K562 (cell line): ENCODE data around the gene AP1G1. TPM values are rescaled to one million over a fixed set of nuclear protein-coding genes. Genes with fewer than 3 reads are reported as not detected.

Experiments used
- KAT7 ChIP-seq: sonication (generic); formaldehyde crosslinking; IDR thresholded peaks from 2 replicates; pipeline ENCODE4 v1.8.0; 2022; ENCODE audit warnings: missing genetic modification reagents, mild to moderate bottlenecking, borderline replicate concordance
- LEF1 ChIP-seq: fragments of 450-650 bp; IDR thresholded peaks from 2 replicates; pipeline ENCODE4 v1.6.1; 2016; ENCODE audit warnings: mild to moderate bottlenecking
- NR4A1 ChIP-seq, 2 experiments: fragments of 250-450 bp in 1 of 2; fragments of 450-650 bp in 1 of 2; sonication (Bioruptor Pico) in 1 of 2; IDR thresholded peaks; 2 replicates each; pipeline versions ENCODE4 v1.4.0 to v1.6.1; 2016 to 2020; ENCODE audit warnings: mild to moderate bottlenecking in 2 of 2, missing compliant biosample characterization in 1 of 2, missing genetic modification characterization in 1 of 2, moderate library complexity in 1 of 2
- ZNF24 ChIP-seq: fragments of 450-650 bp; IDR thresholded peaks from 2 replicates; pipeline ENCODE4 v1.6.1; 2016
- ZNF253 ChIP-seq: fragments of 250-450 bp; sonication (Bioruptor Pico); conservative IDR thresholded peaks from 2 replicates; pipeline ENCODE4 v1.6.1; 2021; ENCODE audit warnings: mild to moderate bottlenecking
- ZNF583 ChIP-seq: fragments of 250-450 bp; sonication (Bioruptor Pico); IDR thresholded peaks from 2 replicates; pipeline ENCODE4 v1.4.0; 2020
- ZNF699 ChIP-seq: fragments of 250-450 bp; sonication (Bioruptor Pico); IDR thresholded peaks from 2 replicates; pipeline ENCODE4 v1.8.0; 2021; ENCODE audit warnings: mild to moderate bottlenecking, moderate library complexity; ENCODE audit not compliant: insufficient replicate concordance
- ZNF778 ChIP-seq: fragments of 450-650 bp; formaldehyde crosslinking; IDR thresholded peaks from 2 replicates; pipeline ENCODE4 v1.4.0; 2020; ENCODE audit warnings: mild to moderate bottlenecking, moderate library complexity
- polyA plus RNA-seq, 8 experiments: library from polyadenylated mRNA; depleted of rRNA in 4 of 8; stranded (reverse) in 5 of 8; unstranded in 3 of 8; fragments of >200 nt; fragmentation: Nextera tagmentation in 2 of 8; fragmentation: Illumina TruSeq in 1 of 8; extraction: Ambion mirVana in 2 of 8; extraction: Trizol in 1 of 8; gene quantifications; 2 replicates each; pipeline versions ENCODE4 v1.2.1 to v1.2.3, GENCODE V29; 2011 to 2014; ENCODE audit warnings: inconsistent platforms in 1 of 8, missing spikeins in 1 of 8
- total RNA-seq, 7 experiments: library from RNA; depleted of rRNA in 6 of 7; stranded (reverse); fragments of >200 nt in 6 of 7; fragmentation: Illumina TruSeq in 2 of 7; extraction: Trizol in 2 of 7; gene quantifications; 2 replicates each; pipeline versions ENCODE4 v1.2.1 to v1.2.3, GENCODE V29; 2011 to 2021; ENCODE audit warnings: low replicate concordance in 1 of 7
- TF ChIP-seq, protein P1 (sequence below): fragments of 250-450 bp; sonication (Bioruptor Pico); IDR thresholded peaks from 2 replicates; pipeline ENCODE4 v1.8.0; 2022; ENCODE audit warnings: moderate library complexity, mild to moderate bottlenecking, inconsistent platforms
- TF ChIP-seq, protein P2 (sequence below): fragments of 250-450 bp; sonication (Bioruptor Pico); IDR thresholded peaks from 2 replicates; pipeline ENCODE4 v1.5.0; 2021; ENCODE audit warnings: mild to moderate bottlenecking, moderate library complexity
- TF ChIP-seq, protein P3 (sequence below): fragments of 250-450 bp; sonication (Bioruptor Pico); IDR thresholded peaks from 2 replicates; pipeline ENCODE4 v1.5.0; 2020; ENCODE audit warnings: mild to moderate bottlenecking
- TF ChIP-seq, protein P4 (sequence below): fragments of 250-450 bp; sonication (Bioruptor Pico); IDR thresholded peaks from 2 replicates; pipeline ENCODE4 v1.4.0; 2020; ENCODE audit warnings: borderline replicate concordance
- TF ChIP-seq, protein P5 (sequence below): fragments of 450-650 bp; formaldehyde crosslinking; IDR thresholded peaks from 2 replicates; pipeline ENCODE4 v1.4.0; 2020; ENCODE audit warnings: mild to moderate bottlenecking, moderate library complexity

AP1G1 gene
- total and polyA plus RNA-seq, 9 of the 15 experiments (the other 6 are each of a cell fraction or from before 2014, with no cell fraction given), result 7.0 to 59.2 (median 42.0) TPM

DNA sequence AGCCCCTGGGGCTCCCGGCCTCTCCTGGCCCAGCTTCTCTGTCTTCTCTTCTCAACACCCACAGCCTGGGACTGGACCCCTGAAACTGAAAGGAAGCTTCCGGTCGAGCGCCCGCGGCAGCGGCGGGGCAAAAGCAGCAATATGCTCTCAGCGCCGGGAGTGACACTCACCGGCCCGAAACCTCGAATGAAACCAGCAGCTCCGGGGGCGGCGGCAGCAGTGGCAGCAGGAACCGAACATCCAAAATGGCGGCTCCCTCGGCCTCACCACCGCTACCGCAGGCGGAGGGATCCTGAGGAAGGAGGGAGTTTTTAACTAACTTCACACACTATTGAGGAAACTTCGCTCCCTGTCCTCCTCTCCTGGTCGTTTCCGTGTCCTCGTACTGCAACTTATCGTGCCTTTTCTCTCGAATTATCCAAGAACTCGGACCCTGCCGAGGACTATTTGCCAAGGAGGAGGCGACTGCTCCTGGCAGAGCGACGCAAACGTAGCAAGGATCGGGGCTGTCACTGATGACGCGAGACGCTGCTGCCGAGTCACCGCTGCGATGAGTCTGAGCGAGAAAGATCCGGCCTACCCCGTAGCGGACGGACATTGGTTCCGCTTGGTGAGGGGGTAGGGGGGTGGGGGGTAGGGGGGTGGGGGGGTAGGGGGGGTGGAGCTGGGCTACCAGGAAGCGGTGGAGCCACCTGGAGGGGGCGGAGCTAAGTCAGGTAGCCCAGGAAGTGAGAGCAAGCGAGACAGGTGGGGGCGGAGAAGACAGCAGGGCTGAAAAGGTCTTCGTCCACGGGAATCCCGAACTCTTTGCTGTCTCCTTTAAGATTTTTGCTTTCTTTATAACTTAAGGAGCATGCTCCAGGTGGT lies at the start of gene AP1G1 (continued):
- TF ChIP-seq, protein P1, sequence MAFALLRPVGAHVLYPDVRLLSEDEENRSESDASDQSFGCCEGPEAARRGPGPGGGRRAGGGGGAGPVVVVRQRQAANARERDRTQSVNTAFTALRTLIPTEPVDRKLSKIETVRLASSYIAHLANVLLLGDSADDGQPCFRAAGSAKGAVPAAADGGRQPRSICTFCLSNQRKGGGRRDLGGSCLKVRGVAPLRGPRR (CRISPR knock-in tag), result no peak
- TF ChIP-seq, protein P2, sequence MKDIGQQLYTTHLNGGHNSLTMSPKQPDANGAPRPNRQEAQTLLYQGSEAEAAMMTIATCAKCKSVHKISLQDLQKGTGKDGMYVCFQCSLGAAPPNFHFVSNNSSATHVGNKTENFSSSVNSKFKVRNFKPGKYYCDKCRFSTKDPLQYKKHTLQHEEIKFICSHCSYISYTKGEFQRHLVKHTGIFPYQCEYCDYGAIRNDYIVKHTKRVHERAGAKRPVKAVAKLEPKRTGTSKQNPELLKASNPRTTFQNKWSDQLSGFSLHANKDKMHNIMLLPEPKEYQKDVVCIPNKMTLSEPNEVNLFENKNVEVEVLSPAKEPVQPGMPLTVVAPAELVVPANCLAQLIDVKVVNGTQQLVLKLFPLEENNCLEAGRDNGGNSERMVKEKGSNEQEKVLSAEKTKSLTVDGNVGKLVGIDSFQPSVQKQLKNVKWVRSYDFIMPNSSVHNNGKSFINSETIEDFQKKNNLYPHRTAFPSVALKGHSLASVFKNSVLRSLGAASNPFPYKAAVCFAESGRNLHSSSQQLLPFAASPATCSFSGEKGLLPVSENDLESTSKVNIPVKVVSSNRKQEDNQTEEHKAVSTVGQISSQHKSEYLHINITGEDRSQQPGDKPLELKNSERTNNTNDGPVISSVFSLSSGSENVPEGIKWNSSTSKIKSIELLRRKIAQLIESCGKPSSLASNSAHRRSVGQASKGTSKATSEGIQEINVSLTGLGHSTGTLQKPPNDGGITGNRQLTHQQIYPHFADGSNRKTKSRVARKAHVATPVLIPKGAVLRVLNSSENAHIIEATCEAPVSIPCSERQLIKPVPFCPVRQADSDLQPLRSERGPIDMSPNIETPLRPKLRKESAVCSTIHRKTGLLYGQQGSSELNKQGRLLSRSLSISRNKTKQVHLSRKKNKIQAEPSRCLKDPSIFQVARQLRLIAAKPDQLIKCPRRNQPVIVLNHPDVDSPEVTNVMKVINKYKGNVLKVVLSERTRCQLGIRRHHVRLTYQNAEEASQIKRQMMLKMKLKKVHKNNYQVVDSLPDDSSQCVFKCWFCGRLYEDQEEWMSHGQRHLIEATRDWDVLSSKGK (CRISPR knock-in tag), result no peak
- TF ChIP-seq, protein P3, sequence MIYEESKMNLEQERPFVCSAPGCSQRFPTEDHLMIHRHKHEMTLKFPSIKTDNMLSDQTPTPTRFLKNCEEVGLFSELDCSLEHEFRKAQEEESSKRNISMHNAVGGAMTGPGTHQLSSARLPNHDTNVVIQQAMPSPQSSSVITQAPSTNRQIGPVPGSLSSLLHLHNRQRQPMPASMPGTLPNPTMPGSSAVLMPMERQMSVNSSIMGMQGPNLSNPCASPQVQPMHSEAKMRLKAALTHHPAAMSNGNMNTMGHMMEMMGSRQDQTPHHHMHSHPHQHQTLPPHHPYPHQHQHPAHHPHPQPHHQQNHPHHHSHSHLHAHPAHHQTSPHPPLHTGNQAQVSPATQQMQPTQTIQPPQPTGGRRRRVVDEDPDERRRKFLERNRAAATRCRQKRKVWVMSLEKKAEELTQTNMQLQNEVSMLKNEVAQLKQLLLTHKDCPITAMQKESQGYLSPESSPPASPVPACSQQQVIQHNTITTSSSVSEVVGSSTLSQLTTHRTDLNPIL (CRISPR knock-in tag), result no peak
- TF ChIP-seq, protein P4, sequence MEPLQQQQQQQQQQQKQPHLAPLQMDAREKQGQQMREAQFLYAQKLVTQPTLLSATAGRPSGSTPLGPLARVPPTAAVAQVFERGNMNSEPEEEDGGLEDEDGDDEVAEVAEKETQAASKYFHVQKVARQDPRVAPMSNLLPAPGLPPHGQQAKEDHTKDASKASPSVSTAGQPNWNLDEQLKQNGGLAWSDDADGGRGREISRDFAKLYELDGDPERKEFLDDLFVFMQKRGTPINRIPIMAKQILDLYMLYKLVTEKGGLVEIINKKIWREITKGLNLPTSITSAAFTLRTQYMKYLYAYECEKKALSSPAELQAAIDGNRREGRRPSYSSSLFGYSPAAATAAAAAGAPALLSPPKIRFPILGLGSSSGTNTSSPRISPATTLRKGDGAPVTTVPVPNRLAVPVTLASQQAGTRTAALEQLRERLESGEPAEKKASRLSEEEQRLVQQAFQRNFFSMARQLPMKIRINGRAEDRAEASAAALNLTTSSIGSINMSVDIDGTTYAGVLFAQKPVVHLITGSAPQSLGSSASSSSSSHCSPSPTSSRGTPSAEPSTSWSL, result no peak
- TF ChIP-seq KAT7, result no peak; the same call in 1 of the 2 replicates
- TF ChIP-seq, protein P5, sequence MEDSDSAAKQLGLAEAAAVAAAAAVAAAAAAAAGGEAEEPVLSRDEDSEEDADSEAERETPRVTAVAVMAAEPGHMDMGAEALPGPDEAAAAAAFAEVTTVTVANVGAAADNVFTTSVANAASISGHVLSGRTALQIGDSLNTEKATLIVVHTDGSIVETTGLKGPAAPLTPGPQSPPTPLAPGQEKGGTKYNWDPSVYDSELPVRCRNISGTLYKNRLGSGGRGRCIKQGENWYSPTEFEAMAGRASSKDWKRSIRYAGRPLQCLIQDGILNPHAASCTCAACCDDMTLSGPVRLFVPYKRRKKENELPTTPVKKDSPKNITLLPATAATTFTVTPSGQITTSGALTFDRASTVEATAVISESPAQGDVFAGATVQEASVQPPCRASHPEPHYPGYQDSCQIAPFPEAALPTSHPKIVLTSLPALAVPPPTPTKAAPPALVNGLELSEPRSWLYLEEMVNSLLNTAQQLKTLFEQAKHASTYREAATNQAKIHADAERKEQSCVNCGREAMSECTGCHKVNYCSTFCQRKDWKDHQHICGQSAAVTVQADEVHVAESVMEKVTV, result no peak
- 0 out of 2 replicates have a peak, but pooled peaks have one; percentile 31 for TF ChIP-seq ZNF24
- no peak for TF ChIP-seq NR4A1 (CRISPR knock-in tag; IDR thresholded peaks at IDR 0.05)
- peak; percentile 84 for TF ChIP-seq NR4A1 (tag; IDR thresholded peaks at IDR 0.05)
- TF ChIP-seq ZNF253 (CRISPR knock-in tag), result no peak
- TF ChIP-seq ZNF583 (CRISPR knock-in tag), result 0 out of 2 replicates have a peak, but pooled peaks have one; percentile 8
- no peak for TF ChIP-seq ZNF778 (CRISPR knock-in tag)
- TF ChIP-seq LEF1, result peak; percentile 87
- TF ChIP-seq ZNF699 (CRISPR knock-in tag), result no peak
